22Rv1 (cell line): ENCODE measurements around the gene TSC1.

Source experiments
- ZFX ChIP-seq: fragments of 450-650 bp; IDR thresholded peaks from 2 replicates; pipeline ENCODE4 v1.6.1; 2017; ENCODE audit warnings: antibody characterized with exemption, borderline replicate concordance
- TF ChIP-seq, protein P1 (sequence below): fragments of 450-650 bp; IDR thresholded peaks from 2 replicates; pipeline ENCODE4 v1.5.1; 2017; ENCODE audit warnings: mild to moderate bottlenecking

DNA sequence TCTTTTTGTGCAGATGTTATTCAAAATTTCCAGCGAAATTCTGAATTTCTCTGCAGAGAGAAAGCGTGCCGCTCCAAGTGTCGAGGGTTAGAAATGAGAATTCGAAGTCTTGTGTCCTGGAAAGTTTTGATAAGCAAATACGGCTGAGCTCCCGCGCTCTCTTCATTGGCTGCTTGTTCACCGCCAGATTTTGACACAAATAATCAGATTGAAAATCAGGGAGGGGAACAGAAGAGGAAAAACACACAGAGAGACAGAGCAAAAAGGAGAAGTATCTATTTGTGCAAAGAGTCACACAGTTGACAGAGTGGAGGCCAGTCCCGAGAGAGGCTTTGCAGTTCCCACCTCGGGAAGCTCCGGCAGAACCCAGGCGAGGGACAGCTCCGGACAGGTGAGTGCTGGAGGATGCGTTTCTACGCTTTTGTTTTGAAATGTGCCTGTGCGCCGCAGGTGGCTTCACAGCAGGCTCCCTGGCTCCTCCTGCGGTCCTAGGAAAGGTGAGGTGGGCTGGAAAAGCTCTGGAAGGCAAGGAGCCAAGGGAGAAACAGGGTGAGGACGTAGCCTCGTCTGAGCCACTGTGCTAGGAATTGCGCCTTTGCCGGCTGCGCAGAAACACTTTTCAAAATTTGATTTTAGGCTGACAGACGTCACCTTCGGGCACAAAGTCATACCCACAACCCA, 34.2 kb upstream of the TSC1 start, which contains the start of gene GFI1B:
- TF ChIP-seq, protein P1, sequence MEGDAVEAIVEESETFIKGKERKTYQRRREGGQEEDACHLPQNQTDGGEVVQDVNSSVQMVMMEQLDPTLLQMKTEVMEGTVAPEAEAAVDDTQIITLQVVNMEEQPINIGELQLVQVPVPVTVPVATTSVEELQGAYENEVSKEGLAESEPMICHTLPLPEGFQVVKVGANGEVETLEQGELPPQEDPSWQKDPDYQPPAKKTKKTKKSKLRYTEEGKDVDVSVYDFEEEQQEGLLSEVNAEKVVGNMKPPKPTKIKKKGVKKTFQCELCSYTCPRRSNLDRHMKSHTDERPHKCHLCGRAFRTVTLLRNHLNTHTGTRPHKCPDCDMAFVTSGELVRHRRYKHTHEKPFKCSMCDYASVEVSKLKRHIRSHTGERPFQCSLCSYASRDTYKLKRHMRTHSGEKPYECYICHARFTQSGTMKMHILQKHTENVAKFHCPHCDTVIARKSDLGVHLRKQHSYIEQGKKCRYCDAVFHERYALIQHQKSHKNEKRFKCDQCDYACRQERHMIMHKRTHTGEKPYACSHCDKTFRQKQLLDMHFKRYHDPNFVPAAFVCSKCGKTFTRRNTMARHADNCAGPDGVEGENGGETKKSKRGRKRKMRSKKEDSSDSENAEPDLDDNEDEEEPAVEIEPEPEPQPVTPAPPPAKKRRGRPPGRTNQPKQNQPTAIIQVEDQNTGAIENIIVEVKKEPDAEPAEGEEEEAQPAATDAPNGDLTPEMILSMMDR: no peak
- no peak for TF ChIP-seq ZFX
